Heart left ventricle (tissue), 13 donors: ENCODE data around the gene SH3BP4.

ENCODE experiments used
- POLR2A ChIP-seq, 2 donors: fragments of 450-650 bp; IDR thresholded peaks; one replicate each; pipeline ENCODE4 v1.6.1; 2017; ENCODE audit warnings: antibody characterized with exemption in 2 of 2, mild to moderate bottlenecking in 2 of 2, moderate library complexity in 2 of 2
- TF ChIP-seq, protein P1 (sequence below), 12 donors: fragments of 200-600 bp; sonication (generic) in 4 of 12; IDR thresholded peaks; one replicate each; pipeline versions ENCODE4 v1.5.0 to v1.8.0; 2018 to 2022; ENCODE audit warnings: antibody characterized with exemption in 12 of 12, mild to moderate bottlenecking in 5 of 12
- donor health status: ischemic (EF 13 %, LVEDD 7.1; RV severe dilation, severe dysfunction).
- donor health status: DM: no; HTN: yes; CAD: no.
- donor health status: DM: no; HTN: no; CAD: no.
- donor health status: ischemic (EF 25% LVEDD 6.9; RV normal size, moderate dysfunction).
- donor health status: ischemic (EF 25% LVEDD 5.7; RV mildly dilated, moderate dysfunction).
- donor health status: ischemic (EF 35%, LVEDD 5.7; RV mildly dilated, moderate dysfunction).
- donor health status: nonischemic (EF 11% LVEDD 7.7; RV severe dilation, severe dysfunction).
- donor health status: DM: yes; HTN: yes; CAD: no.
- donor health status: PGD.
- donor health status: ischemic (EF 29% LVEDD 5.4; RV normal size, mild dysfunction).
- donor health status: nonischemic (EF 23%, LVEDD 6.1; RV moderate dilation, normal function).

DNA sequence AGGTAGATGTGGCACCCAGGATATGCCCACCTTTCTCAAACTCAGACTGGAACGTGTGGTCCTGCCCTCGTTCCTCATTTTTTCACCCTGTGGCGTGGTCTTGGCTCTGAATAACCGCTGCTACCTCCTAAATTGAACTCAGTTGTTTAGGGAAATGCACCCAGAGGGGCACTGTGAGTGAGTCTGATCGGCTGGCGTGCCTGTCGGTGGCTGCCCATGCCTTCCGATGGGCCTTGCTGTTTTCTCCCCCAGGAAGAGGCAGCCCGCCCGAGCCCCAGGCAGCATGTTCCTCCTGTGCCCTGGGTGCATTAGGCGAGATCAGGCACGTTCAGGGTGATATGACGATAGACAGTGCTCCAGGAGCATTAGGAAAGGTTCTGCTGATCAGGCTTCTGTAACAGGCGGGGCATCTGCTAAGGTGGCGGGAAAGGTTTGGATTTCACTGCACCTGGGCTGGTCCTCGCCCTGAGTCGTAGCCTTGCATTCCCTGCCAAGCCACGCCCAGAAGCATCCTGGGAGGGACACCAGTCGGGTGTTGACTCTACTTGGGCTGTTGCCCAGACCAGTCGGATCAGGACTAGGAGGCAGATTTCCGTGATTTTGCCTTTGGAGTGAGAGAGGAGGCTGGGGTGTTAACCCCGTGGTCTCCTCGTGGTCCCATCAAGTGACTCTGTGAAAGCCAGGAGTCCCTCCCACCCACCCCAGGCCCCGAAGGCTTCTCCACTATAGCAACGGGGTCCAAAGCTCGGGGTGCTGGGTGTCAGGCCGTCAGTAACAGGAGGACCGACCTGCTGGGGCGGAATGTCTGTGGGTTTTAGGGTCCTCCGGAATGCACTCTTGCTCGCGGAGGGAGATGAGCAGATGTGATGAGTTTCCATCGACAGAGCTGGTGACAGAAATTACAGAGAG, 75.1 kb downstream of the SH3BP4 start:
- TF ChIP-seq POLR2A (IDR thresholded peaks at IDR 0.05) = no peak
- TF ChIP-seq, protein P1, sequence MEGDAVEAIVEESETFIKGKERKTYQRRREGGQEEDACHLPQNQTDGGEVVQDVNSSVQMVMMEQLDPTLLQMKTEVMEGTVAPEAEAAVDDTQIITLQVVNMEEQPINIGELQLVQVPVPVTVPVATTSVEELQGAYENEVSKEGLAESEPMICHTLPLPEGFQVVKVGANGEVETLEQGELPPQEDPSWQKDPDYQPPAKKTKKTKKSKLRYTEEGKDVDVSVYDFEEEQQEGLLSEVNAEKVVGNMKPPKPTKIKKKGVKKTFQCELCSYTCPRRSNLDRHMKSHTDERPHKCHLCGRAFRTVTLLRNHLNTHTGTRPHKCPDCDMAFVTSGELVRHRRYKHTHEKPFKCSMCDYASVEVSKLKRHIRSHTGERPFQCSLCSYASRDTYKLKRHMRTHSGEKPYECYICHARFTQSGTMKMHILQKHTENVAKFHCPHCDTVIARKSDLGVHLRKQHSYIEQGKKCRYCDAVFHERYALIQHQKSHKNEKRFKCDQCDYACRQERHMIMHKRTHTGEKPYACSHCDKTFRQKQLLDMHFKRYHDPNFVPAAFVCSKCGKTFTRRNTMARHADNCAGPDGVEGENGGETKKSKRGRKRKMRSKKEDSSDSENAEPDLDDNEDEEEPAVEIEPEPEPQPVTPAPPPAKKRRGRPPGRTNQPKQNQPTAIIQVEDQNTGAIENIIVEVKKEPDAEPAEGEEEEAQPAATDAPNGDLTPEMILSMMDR (IDR thresholded peaks at IDR 0.05) = no peak
